NCI-H146 treated with DMSO at 0.1 percent for 48 hours (cell line): ENCODE data around the gene RRM2.
"Not testable (repeated sequence)": the region's sequence is repeated elsewhere in the genome, so short reads cannot be mapped to it uniquely, and the experiment has no call there.

Experiments
- DNase-seq: peaks from one replicate; lab custom pipeline; 2025; ENCODE audit not compliant: unreplicated experiment; lab: John Stamatoyannopoulos, UW

Gene RRM2

DNA sequence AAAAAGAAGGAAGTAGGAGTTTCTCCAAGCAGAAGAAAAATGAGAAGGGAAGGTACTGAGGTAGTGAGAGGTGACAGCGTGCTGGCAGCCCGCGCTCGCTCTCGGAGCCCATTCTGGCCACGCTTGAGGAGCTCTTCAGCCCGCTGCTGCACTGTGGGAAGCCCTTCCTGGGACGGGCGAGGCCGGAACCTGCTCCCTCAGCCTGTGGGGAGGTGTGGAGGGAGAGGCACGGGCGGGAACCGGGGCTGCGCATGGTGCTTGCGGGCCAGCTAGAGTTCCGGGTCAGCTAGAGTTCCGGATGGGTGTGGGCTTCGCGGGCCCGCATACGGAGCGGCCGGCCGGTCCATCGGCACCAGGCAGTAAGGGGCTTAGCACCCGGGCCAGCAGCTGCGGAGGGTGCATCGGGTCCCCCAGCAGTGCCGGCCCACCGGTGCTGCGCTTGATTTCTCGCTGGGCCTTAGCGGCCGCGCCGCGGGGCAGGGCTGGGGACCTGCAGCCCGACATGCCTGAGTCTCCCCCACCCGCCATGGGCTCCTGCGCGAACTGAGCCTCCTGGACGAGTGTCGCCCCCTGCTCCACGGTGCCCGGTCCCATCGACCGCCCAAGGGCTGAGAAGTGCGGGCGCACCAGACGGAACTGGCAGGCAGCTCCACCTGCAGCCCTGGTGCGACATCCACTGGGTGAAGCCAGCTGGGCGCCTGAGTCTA is 31.2 kb upstream of the RRM2 start:
- DNase-seq = no peak

DNA sequence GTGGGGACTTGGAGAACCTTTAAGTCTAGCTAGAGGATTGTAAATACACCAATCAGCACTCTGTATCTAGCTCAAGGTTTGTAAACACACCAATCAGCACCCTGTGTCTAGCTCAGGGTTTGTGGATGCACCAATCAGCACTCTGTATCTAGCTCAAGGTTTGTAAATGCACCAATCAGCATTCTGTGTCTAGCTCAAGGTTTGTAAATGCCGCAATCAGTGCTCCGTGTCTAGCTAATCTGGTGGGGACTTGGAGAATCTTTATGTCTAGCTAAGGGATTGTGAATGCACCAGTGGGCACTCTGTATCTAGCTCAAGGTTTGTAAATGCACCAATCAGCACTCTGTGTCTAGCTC is 30.7 kb upstream of the RRM2 start:
- DNase-seq = not testable (repeated sequence)

DNA sequence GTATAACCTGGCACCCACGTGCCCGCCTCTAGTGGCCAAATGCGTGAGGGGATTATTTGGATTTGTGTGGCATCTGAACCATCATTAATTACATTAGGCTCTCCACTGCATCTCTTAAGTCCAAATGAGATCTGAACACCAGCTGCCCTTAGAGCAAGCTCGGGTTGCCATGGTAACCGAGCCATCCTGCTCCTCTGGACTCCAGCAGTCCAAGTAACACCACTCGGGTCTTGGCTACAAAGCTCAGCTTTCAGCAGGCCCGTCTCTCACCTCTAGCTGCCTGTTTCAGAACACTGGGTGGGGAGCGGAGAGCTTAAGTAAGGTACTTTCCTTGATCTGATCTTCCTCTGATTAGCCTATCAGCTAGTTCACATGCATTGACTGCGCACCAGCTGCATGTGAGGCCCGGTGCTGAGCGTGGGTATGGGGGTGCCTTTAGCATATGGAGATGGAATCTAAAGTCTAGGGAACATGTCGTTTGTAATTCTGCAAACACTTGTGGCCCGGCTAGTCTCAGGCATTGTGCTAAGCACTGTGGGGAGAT is 28.2 kb upstream of the RRM2 start:
- DNase-seq = no peak

DNA sequence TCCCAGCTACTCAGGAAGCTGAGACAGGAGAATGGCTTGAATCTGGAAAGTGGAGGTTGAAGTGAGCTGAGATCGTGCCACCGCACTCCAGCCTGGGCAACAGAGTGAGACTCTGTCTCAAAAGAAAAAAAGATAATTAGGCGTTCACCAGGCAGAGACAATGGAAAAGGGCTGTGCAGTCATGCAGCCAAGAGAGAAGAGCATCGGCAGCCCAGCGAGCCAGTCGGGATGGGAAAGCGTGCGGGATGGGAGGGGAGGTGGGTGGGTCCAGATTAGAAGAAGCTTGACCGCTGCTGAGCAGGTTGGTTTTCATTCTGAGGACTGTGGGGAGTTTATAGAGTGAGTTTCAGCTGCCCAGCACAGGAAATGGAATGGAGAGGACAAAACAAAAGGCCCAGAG is 27.4 kb upstream of the RRM2 start:
- no peak for DNase-seq

DNA sequence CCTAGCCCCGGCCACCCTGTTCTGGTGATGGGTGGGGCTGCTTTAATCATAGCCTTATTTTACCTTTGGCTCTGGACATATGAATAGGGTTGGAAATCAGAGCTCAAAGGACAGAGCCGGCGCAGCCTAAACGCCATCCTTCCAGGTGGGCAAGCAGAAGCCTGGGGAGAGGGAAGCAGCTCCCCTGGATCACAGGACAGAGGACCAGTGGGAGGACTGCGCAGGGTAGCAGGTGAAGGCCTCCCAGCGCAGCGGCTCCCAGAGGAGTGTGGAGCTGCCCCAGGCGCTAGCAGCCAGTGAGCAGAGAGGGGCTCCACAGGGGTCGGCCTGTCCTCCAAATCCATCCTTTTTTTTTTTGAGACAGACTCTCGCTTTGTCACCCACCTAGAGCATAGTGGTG is 25.9 kb upstream of the RRM2 start:
- DNase-seq = no peak

DNA sequence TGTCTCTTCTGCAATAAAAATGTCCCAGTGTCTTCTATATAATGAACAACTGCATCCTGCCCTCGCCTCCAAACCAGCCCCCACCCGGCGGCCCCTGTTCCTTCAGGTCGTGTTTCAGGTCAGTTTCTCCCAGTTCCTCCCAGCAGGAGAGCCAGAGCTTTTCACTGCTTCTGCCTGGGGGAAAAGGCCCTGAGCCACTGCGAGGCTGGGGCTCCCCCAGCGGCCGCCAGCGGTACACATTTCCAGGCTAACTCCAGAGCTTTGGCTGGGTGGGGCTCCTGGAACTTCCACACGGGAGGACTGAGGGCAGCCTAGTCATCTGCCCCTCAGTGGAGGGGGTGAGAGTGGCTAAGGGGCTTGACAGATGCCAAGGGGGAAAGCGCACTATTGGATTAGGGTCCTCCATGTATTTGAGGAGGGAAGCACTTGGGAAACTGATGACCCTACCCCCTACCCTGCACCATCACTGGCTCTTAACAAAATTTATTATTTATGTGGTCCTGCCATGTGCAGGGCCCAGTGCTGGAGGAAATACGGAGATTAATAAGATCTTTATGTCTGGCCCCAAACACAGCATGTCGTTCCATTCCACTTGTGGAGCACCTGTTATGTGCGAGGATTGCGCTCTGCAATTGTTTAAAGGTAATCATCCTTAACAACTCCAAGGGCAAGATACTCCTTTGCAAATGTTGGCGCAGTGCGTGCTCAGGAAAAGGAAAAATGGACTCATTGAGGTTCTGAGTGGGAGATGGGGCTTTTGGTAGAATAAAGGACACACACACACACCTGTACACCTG is 25.0 kb upstream of the RRM2 start:
- DNase-seq = peak; percentile 47

DNA sequence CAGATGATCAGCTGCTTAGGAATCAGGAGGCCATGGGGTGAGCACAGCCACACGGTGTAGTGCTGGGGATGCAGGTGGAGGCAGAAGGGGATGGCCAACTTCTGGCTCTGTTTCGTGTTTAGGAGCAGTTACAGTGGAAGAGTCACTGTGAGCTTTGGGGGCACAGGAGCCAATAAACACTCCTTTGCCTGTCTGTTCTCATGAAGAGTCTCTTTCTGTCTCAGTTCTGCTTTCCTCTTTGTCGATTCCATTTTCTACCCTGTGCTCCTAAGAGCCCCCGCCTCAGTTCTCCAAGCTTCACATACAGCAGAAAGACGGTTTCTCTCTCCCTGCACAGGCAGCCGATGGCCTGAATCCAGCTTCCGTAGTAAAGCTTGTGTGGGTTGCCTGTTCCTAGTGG is 21.0 kb upstream of the RRM2 start:
- no peak for DNase-seq

DNA sequence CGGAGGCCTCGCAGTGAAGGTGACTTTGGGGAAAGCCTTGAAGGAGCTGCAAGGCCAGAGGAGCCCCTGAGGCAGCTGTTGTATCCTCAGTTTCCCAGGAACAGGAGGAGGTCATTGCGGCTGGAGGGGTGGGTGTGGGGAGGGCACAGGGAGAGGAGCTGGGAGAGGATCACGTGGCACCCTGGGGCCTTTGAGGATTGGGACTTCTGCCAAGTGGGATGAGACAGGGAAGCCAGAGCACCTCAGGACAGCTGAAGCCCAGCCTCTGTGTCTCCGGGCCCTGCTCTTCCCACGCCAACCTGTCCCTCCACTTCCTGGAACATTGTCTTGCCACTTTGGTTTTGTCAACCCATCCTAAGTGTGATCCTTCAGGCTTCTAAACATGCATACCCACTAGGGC is 19.4 kb upstream of the RRM2 start:
- DNase-seq = no peak

DNA sequence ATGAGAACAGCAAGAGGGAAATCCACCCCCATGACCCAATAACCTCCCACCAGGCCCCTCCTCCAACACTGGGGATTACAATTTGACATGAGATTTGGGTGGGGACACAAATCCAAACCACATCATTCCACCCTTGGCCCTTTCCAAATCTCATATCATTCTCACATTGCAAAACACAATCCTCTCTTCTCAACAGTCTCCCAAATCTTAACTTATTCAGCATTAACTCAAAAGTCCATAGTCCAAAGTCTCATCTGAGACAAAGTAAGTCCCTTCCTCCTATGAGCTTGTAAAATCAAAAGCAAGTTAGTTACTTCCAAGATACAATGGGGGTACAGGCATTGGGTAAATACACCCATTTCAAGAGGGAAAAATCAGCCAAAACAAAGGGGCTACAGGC is 17.6 kb upstream of the RRM2 start:
- not testable (repeated sequence) for DNase-seq

DNA sequence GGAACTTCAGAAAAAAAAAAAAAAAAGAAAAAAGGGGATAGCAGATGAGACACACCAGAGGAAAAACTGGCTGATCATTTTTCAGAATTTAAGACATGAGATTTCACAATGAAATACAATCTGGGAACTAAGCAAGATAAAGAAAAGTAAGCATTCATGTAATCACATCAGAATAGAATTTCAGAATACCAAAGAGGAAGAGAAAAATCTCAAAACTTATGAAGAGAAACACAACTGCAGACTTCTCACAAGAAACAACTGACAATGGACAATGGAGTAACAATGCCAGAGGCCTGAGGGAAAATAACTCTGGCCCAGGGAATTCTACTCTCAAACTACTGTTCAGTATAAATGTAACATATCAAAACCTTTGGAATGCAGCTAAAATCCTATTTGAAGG is 13.2 kb upstream of the RRM2 start:
- no peak for DNase-seq

DNA sequence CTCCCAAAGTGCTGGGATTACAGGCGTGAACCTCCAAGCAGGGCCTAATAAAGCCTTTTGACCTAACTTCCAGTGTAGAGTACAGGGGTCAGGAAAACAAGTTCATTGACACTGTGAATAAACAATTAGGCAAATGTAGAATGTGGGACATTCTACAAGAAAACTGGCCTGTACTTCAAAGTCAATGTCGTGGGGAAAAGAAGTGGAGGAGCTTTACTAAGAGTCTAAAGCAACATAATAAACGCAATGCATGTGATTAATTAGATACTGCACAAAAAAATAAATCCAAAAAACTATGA is 3.6 kb upstream of the RRM2 start:
- DNase-seq = no peak

DNA sequence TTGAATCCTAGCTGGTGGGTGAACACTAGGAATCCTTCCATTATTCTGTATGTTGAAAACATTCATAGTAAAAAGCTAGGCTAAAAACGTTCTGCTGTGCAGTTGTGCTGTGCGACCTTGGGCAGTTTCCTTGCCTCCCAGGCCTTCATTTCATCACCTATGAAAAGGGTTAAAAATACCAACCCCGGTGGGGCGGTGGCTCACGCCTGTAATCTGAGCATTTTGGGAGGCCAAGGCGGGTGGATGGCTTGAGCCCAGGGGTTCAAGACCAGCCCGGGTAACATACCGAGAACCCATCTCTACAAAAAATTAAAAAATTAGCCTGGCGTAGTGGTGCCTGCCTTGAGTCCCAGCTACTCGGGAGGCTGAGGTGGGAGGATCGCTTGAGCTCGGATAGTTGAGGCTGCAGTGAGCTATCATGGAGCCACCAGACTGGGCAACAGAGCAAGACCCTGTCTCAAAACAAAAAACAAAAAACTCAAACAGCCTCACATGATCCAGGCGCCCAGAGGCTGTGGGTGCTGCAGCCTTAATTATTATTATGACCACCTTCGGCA is 2.9 kb upstream of the RRM2 start:
- DNase-seq = no peak

DNA sequence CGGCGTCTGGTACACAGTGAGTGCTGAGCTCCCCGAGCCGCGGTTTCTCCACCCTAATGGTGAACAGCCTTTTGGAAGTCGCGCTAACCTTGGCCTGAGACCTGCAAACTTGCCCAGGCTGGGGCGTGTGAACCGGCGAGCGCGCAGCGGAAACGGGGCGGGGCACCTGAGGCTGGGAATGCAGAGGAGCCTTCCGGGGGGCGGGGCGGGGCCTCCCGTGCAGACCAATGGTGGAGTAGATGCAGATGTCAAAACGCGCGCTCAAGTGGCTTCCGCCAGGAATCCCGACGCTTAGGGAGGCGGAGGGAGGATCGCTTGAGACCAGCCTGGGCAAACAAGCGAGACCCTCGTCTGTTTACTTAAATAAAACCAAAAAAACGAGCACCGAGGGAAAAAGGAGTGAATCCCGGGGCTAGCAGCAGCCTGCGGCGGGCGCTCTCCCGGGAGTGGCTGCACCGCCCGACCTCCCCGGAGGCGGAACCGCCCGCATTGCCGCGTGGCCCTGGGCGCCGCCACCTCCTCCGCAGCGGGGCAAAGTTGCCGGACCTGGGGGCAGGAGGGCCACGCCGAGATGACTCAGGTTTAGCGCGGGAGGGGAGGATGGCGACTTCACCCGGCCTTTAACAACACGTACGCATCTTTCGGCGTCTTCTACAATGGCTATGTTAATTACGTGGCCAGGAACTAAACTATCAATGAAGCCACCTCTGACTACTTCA is 2.2 kb upstream of the RRM2 start:
- DNase-seq = peak; percentile 94

DNA sequence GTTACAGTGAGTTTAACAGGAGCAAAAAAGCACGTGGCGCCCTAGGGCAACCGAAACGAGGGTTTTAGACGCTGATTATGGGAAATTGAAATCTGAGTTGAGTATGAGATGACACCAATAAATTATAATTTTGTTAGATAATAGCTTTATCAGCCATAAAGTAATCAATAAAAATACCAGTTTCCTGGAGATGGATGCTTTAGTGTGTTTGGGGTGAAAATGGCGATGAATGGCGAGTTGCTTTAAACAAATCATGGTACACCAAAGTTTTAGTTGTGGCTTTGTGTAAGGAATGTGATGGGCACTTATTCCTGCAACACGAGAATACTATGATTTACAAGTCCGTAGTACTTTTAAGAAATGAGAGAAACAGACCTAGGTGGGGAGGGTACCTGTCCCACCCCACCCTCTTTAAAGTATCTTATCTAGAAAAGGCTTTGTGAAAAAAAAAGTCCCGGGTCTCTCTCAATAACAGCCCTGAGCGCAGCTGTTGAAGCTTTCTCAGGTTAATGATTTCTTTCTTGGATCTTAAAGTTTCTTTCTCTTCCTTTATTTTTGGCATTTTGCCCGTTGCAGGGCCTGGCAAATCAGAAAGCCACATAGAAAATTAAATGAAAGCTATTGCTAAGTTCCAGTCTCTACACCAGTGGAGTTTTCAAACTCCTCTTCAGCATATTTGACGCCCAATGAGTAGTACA is 1.5 kb upstream of the RRM2 start:
- DNase-seq = no peak

DNA sequence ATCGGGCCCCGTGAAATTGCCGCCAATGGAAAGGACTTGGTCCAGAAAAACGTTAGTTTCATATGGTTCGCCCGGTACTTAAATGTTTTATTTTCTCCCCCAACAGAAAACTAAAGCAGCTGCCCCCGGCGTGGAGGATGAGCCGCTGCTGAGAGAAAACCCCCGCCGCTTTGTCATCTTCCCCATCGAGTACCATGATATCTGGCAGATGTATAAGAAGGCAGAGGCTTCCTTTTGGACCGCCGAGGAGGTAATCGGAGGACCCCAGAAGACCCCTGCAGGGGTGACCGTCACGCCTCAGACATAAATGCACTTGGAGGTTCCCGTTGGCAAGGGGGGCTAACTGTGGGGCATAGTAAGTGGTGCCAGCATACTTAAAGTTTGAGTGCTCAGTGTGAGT is 742 bp downstream of the RRM2 start:
- no peak for DNase-seq

DNA sequence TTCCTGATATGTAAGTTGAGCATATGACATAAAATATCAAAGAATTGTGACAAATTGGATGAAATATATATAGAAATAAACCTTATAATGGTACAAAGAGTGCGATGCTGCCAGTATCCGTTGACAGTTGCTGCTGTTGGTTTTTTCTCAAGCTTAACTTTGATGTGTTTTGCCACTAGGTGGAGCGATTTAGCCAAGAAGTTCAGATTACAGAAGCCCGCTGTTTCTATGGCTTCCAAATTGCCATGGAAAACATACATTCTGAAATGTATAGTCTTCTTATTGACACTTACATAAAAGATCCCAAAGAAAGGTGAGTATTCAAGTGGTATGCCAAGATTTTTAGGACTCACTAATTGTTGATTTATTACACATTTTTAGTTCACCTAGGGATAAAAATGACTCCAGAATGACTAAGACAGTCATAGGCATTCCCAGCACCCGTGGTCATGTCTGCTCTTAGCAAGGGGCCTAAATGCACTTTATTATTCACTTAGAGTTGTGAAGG is 2.1 kb downstream of the RRM2 start:
- peak; percentile 74 for DNase-seq

DNA sequence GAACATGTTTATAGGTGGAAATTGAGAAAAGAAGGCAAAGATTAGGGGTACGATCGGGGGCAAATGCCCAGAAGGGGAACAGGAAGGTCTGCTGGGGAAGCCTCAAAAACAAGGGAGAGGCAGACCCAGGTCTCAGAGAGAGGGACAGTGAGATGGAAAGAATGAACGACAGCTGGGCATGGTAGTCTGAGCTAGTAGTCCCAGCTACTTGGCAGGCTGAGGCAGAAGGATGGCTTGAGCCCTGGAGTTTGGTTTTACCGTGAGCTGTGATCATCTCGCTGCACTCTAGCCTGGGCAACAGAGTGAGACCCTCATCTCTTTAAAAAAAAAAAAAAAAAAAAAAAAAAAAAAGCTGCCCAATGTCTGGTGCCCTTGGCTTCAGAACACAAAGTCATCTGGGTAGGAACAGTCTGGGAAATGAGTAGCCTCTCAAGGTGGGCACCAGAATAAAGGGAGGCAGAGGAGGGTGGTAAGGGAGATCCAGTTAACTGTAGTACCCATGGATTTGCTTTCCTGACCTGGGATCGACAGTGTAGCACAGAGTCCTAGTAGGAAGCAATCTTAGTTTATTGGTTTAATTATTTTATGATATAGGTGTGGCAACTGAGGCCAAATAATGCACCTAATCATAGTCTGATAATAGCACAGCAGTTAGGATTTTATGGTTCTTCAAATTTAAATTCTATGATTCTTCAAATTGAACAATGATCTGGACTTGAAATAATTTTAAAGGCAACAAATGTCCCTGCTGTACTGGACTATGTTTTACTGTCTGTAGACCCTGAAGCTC is 3.5 kb downstream of the RRM2 start:
- DNase-seq = no peak

DNA sequence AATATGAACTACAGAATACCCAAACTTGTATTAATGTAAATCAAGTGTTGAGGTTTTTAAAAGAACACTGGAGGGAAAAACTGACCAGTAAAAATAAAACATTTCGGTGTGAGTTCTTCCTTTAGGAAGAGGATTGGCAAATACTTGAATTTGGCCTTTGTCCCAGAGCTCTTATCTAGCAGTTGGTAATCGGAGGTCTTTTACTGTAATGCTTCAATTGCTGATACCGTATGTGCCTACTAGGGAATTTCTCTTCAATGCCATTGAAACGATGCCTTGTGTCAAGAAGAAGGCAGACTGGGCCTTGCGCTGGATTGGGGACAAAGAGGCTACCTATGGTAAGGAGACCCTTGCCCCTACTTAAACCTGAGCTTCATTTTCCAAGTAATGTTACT is 4.1 kb downstream of the RRM2 start:
- no peak for DNase-seq

DNA sequence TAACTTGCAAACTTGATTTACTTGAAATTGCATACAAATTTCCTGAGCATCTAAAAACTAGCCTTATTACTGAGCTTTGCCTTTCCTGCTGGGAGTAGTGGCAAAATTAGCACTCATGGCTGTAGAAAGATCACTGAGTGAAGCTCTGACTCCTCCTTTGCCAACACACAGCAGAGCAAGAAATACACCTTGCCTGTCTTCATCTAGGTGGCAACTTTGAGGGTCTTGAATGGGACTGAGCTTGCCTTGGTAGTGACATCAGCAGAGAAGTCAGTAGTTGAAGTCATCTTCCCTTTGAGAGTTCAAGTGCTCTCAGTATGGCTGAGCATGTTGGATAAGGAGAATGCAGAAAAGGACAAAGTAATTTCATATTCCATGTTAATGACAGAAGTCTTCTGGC is 5.9 kb downstream of the RRM2 start:
- DNase-seq = no peak

DNA sequence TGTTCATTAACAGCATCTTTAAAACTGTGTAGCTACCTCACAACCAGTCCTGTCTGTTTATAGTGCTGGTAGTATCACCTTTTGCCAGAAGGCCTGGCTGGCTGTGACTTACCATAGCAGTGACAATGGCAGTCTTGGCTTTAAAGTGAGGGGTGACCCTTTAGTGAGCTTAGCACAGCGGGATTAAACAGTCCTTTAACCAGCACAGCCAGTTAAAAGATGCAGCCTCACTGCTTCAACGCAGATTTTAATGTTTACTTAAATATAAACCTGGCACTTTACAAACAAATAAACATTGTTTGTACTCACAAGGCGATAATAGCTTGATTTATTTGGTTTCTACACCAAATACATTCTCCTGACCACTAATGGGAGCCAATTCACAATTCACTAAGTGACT is 7.0 kb downstream of the RRM2 start:
- DNase-seq = no peak
